Measurements from ENCODE around the gene INAFM2. TPM values are rescaled to one million over a fixed set of nuclear protein-coding genes. Genes with fewer than 3 reads are reported as not detected.

INAFM2 gene
- total RNA-seq, 1 donor from 2014 or later: 9.5 TPM

DNA sequence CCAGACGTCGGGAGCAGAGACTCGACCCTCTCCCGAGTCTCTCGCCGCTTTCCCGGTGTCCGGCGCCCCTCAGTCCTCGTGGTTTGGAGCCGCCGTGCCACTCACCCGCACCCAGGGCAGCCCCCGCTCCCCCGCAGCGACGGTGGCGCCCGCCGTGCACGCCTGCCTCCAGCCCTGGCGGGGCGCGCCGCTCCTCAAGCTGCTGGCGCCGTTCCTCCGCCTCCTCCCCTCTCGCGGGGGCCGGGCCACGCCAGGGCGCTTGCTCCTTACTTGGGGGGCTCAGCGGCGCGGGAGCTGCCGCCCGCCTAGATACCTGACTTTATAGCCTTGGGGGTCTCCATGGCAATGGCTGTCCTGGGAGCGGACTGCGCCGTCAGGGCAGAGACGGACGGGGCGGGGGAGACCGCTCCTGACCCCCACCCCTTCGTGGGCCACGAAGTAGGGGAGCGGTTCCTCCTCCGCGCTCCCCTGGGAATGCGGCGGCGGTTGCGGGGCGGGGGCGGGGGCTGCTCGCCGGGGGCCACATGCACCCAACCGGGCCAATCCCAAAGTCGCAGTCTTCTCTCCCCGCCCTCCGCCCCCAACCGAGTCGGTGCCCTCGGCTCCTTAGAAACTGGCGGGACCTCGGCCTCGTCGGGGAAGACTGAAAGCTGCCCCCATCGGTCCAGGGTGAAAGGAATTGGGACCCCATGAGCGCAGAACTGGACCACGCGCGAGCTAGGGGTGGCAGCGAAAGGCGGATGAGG lies 40.5 kb upstream of the INAFM2 start, which contains the start of gene ANKRD63:
ANKRD63 (minus strand) TSS at position 196 of the 746 bp plus-strand sequence. CDS start 478 bp downstream, outside the sequence.
- peaks cover 10% of the 10 kb centered on the region for H3K4me1 Mint-ChIP-seq
- H3K27me3 Mint-ChIP-seq: peaks cover 3% of the 10 kb centered on the region
- intact Hi-C loops (cut with micrococcal nuclease): no loop called here
- peaks cover 4% of the 10 kb centered on the region for H3K36me3 Mint-ChIP-seq (ENCODE audit: low read depth)
- peak within 1 kb of the TSS; percentile 76 for H3K4me3 Mint-ChIP-seq
- TF ChIP-seq, protein P1, sequence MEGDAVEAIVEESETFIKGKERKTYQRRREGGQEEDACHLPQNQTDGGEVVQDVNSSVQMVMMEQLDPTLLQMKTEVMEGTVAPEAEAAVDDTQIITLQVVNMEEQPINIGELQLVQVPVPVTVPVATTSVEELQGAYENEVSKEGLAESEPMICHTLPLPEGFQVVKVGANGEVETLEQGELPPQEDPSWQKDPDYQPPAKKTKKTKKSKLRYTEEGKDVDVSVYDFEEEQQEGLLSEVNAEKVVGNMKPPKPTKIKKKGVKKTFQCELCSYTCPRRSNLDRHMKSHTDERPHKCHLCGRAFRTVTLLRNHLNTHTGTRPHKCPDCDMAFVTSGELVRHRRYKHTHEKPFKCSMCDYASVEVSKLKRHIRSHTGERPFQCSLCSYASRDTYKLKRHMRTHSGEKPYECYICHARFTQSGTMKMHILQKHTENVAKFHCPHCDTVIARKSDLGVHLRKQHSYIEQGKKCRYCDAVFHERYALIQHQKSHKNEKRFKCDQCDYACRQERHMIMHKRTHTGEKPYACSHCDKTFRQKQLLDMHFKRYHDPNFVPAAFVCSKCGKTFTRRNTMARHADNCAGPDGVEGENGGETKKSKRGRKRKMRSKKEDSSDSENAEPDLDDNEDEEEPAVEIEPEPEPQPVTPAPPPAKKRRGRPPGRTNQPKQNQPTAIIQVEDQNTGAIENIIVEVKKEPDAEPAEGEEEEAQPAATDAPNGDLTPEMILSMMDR (IDR thresholded peaks at IDR 0.05): no peak
- ATAC-seq (ENCODE audit: low read depth) (peak; percentile 60), DNase-seq (peak; percentile 58)
- H3K9me3 Mint-ChIP-seq: no peaks in the 10 kb centered on the region
- no peak within 1 kb of the TSS for H3K27ac Mint-ChIP-seq
- ChIA-PET POLR2A (interaction anchor here (0.7 to 2.0 kb wide), 4 partner anchors 25 to 244 kb away, joined by 3 to 14 read pairs (median 6); partner anchors contain the start of gene PLCB2), CTCF (interaction anchor here (1.1 to 3.0 kb wide), 4 partner anchors 10 to 66 kb away, joined by 3 to 13 read pairs (median 10); partner anchors contain the start of gene PLCB2)

DNA sequence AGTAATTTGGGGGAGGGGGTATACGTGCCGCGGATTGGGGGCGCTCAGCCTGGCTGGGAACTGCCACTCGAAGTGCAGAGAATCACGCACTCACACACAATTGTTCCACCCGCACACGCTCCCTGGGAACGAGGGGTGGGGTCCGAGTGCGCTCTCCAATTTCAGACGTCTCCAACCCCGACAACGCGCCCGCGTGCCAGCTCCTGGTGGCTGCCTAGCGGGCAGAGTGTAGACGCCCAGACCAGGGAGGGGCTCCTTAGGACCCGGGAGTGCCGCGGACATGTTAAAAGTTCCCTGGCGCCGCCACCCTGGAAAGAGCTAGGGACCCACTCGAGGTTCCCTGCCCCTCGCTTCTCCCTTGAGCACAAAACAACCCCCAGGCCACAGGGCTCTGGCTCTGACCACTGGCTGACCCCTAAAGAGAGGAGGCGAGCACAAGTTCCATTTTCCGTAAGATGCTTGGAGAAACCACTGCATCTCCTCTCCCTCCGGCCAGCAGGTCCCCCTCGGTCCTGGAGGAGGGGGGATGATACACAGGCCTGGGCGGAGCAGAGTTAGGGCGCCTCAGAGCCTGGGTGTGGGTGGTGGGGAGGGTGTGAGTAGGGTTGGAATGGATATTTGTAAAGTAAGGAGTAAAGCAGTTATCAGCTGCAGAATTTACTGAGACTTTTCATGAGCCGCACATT lies 39.7 kb upstream of the INAFM2 start:
- H3K36me3 Mint-ChIP-seq (ENCODE audit: low read depth): peaks cover 11% of the 10 kb centered on the region
- CTCF ChIA-PET: interaction anchor here (1.1 to 3.0 kb wide), 4 partner anchors 10 to 67 kb away, joined by 3 to 13 read pairs (median 10); partner anchors contain the start of gene PLCB2
- DNase-seq: no peak
- H3K27ac Mint-ChIP-seq: no peak overlapping the region
- no peaks in the 10 kb centered on the region for H3K9me3 Mint-ChIP-seq
- no peak for ATAC-seq (ENCODE audit: low read depth)
- TF ChIP-seq, protein P1 (IDR thresholded peaks at IDR 0.05): no peak
- H3K4me3 Mint-ChIP-seq: peak overlapping the region; percentile 62
- intact Hi-C loops (cut with micrococcal nuclease): no loop called here
- H3K4me1 Mint-ChIP-seq: peaks cover 9% of the 10 kb centered on the region
- POLR2A ChIA-PET: interaction anchor here (0.7 to 2.0 kb wide), 3 partner anchors 9 to 25 kb away, joined by 3 to 14 read pairs (median 5); partner anchors contain the start of gene PLCB2
- peaks cover 3% of the 10 kb centered on the region for H3K27me3 Mint-ChIP-seq

DNA sequence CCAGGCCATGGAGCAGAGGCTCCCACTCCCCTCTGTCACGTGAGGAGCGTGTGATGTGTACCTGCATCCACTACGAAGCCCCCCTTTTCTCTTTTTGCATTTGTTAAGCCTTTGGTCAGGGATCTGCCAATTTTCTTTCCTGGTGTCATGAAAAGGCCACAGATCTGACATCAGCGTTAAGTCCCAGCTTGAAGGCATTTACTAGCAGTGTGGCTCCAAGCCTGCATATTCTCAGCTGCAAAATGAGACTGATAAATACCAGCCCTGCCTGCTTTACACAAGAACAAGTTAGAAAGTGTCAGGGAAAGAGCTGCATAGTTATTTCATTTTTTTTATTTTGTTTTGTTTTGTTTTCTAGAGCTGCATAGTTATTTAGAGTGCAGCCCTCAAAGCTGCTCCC lies 38.3 kb upstream of the INAFM2 start:
- no peak overlapping the region for H3K4me3 Mint-ChIP-seq
- no peak for ATAC-seq (ENCODE audit: low read depth)

GRCh38 chr15:40285554-40286011 lies 37.9 kb upstream of the INAFM2 start:
- H3K27ac Mint-ChIP-seq: no peak overlapping the region
- POLR2A ChIA-PET: interaction anchor here (0.7 to 1.5 kb wide), 2 partner anchors 22 to 208 kb away, joined by 3 to 7 read pairs; partner anchors contain the start of gene PLCB2

More for the DNA sequence above, 38.3 kb upstream of the INAFM2 start:
- Mint-ChIP-seq H3K36me3 (ENCODE audit: low read depth) (peaks cover 22% of the 10 kb centered on the region), H3K4me1 (peaks cover 5% of the 10 kb centered on the region), H3K27ac (no peak overlapping the region), H3K9me3 (no peaks in the 10 kb centered on the region), H3K27me3 (peaks cover 3% of the 10 kb centered on the region)
- intact Hi-C loops (cut with micrococcal nuclease): no loop called here
- POLR2A ChIA-PET: interaction anchor here (1.5 kb wide), 1 partner anchor 23 kb away, joined by 7 read pairs; the partner anchor contains the start of gene PLCB2
- CTCF ChIA-PET: interaction anchor here (1.5 to 6.0 kb wide), 2 partner anchors 10 to 53 kb away, joined by 6 to 41 read pairs; no protein-coding TSS in a partner anchor
- TF ChIP-seq, protein P1 (IDR thresholded peaks at IDR 0.05): no peak
- no peak for DNase-seq

More at GRCh38 chr15:40285554-40286011, 37.9 kb upstream of the INAFM2 start:
- peaks cover 2% of the 10 kb centered on the region for H3K27me3 Mint-ChIP-seq
- peaks cover 25% of the 10 kb centered on the region for H3K36me3 Mint-ChIP-seq (ENCODE audit: low read depth)
- ATAC-seq (ENCODE audit: low read depth) (no peak), DNase-seq (no peak)
- no peak overlapping the region for H3K4me3 Mint-ChIP-seq
- TF ChIP-seq, protein P1 (IDR thresholded peaks at IDR 0.05): no peak
- no peaks in the 10 kb centered on the region for H3K9me3 Mint-ChIP-seq
- intact Hi-C loops (cut with micrococcal nuclease): no loop called here
- CTCF ChIA-PET: interaction anchor here (1.5 to 6.0 kb wide), 2 partner anchors 11 to 52 kb away, joined by 6 to 41 read pairs; no protein-coding TSS in a partner anchor
- peaks cover 3% of the 10 kb centered on the region for H3K4me1 Mint-ChIP-seq

Data from activated B cell treated with CpG ODN at 0.5 μM for 24 hours (primary cell).